Tibial nerve (tissue), 4 donors: Measurements from ENCODE around the gene NFIA. TPM values are rescaled to one million over a fixed set of nuclear protein-coding genes. Genes with fewer than 3 reads are reported as not detected.
A peak's percentile ranks its signal among the peaks of the same experiment; 100 is the strongest.

Experiments
- DNase-seq, 2 donors: peaks; one replicate each; pipeline ENCODE4 v3.0.0-alpha.2; 2019; ENCODE audit warnings: low spot score in 2 of 2
- H3K27ac ChIP-seq, 4 donors: fragments of 200-600 bp; sonication (generic) in 3 of 4; one replicate each; pipeline ENCODE4 v1.5.1; 2017 to 2019; ENCODE audit warnings: mild to moderate bottlenecking in 1 of 4
- H3K27me3 ChIP-seq, 2 donors: fragments of 200-600 bp; sonication (generic) in 1 of 2; one replicate each; pipeline versions ENCODE4 v1.5.1 to v1.6.0; 2017 to 2019
- H3K36me3 ChIP-seq, 3 donors: fragments of 200-600 bp; sonication (generic); one replicate each; pipeline ENCODE4 v1.5.1; 2018 to 2019
- H3K4me1 ChIP-seq, 4 donors: fragments of 200-600 bp; sonication (generic) in 3 of 4; one replicate each; pipeline ENCODE4 v1.5.1; 2017 to 2019
- H3K4me3 ChIP-seq, 4 donors: fragments of 200-600 bp; sonication (generic) in 3 of 4; one replicate each; pipeline ENCODE4 v1.5.1; 2017 to 2019; ENCODE audit warnings: mild to moderate bottlenecking in 1 of 4, moderate library complexity in 1 of 4
- H3K9me3 ChIP-seq, 4 donors: fragments of 200-600 bp; sonication (generic) in 3 of 4; one replicate each; pipeline ENCODE4 v1.5.1; 2017 to 2019
- CTCF ChIP-seq, 5 experiments: fragments of 200-600 bp in 3 of 5; fragments of 450-650 bp in 2 of 5; sonication (generic) in 3 of 5; IDR thresholded peaks; one replicate each; pipeline ENCODE4 v1.5.1; 2016 to 2019; ENCODE audit warnings: antibody characterized with exemption in 5 of 5, mild to moderate bottlenecking in 3 of 5, moderate library complexity in 2 of 5
- EP300 ChIP-seq, 2 donors: sonication (generic); formaldehyde crosslinking; IDR thresholded peaks; one replicate each; pipeline ENCODE4 v1.6.1; 2017; ENCODE audit warnings: antibody characterized with exemption in 2 of 2, mild to moderate bottlenecking in 1 of 2
- POLR2A ChIP-seq, 2 donors: fragments of 450-650 bp; IDR thresholded peaks; one replicate each; pipeline ENCODE4 v1.6.1; 2017; ENCODE audit warnings: antibody characterized with exemption in 2 of 2, mild to moderate bottlenecking in 2 of 2, moderate library complexity in 2 of 2
- WGBS, 2 donors: methylation state at CpG; one replicate each; pipeline ENCODE4 v1.1.5; 2018; 5-methylcytosine and 5-hydroxymethylcytosine counted together
- total RNA-seq, 4 donors: library from RNA; depleted of rRNA; stranded (reverse); fragments of >200 nt; gene quantifications; one replicate each; pipeline ENCODE4 v1.1.0, GENCODE V29; 2016

The NFIA gene
- total RNA-seq, 4 donors from 2014 or later, result 71.2 to 81.4 (median 75.7) TPM

GRCh38 chr1:61290525-61290924 is 208.2 kb downstream of the NFIA start:
- no peak for DNase-seq
- no peaks in the 10 kb centered on the region for H3K36me3 ChIP-seq
- 52 to 62% methylated on average over 3 of the region's 3 CpGs for WGBS, 2 donors
- H3K4me1 ChIP-seq, result peaks cover 0 to 58% (median 4%) of the 10 kb centered on the region in 4 donors
- no peaks in the 10 kb centered on the region for H3K27me3 ChIP-seq
- no peak overlapping the region for H3K4me3 ChIP-seq
- H3K9me3 ChIP-seq, result no peaks in the 10 kb centered on the region
- H3K27ac ChIP-seq, result no peak overlapping the region
- TF ChIP-seq POLR2A (IDR thresholded peaks at IDR 0.05) (no peak), CTCF (IDR thresholded peaks at IDR 0.05) (no peak)

- WGBS, 2 donors, result 41 to 63% methylated on average over 2 of the region's 2 CpGs
- no peaks in the 10 kb centered on the region for H3K36me3 ChIP-seq
- peaks cover 0 to 39% (median 0%) of the 10 kb centered on the region in 4 donors for H3K4me1 ChIP-seq
- H3K9me3 ChIP-seq, result no peaks in the 10 kb centered on the region
- H3K27me3 ChIP-seq, result no peaks in the 10 kb centered on the region
- peak overlapping the region in 1 of 4 donors; percentile 5 for H3K27ac ChIP-seq
- no peak for DNase-seq
- TF ChIP-seq POLR2A (IDR thresholded peaks at IDR 0.05), result no peak
- no peak for TF ChIP-seq EP300 (IDR thresholded peaks at IDR 0.05)
- TF ChIP-seq CTCF (IDR thresholded peaks at IDR 0.05), result no peak
- H3K4me3 ChIP-seq, result no peak overlapping the region
These were observed 210.8 kb downstream of the NFIA start for GRCh38 chr1:61293197-61293596.

GRCh38 chr1:61293986-61294504 is 211.7 kb downstream of the NFIA start:
- H3K9me3 ChIP-seq, result no peaks in the 10 kb centered on the region
- peaks cover 0 to 36% (median 4%) of the 10 kb centered on the region in 4 donors for H3K4me1 ChIP-seq
- whole genome bisulfite sequencing, 2 donors, result 65 to 67% methylated on average over 2 of the region's 2 CpGs
- H3K27ac ChIP-seq, result no peak overlapping the region
- H3K4me3 ChIP-seq, result no peak overlapping the region
- no peaks in the 10 kb centered on the region for H3K27me3 ChIP-seq
- TF ChIP-seq POLR2A (IDR thresholded peaks at IDR 0.05), result no peak
- H3K36me3 ChIP-seq, result no peaks in the 10 kb centered on the region
- DNase-seq, result no peak

- Histone ChIP-seq H3K27ac (no peak overlapping the region), H3K4me1 (peaks cover 0 to 45% (median 11%) of the 10 kb centered on the region in 4 donors), H3K4me3 (no peak overlapping the region), H3K36me3 (no peaks in the 10 kb centered on the region), H3K27me3 (no peaks in the 10 kb centered on the region), H3K9me3 (no peaks in the 10 kb centered on the region)
- no peak for TF ChIP-seq CTCF (IDR thresholded peaks at IDR 0.05)
- no peak for TF ChIP-seq POLR2A (IDR thresholded peaks at IDR 0.05)
- TF ChIP-seq EP300 (IDR thresholded peaks at IDR 0.05), result no peak
- DNase-seq, result no peak
- 92 to 96% methylated on average over 5 of the region's 5 CpGs for WGBS, 2 donors
These were observed 212.6 kb downstream of the NFIA start for GRCh38 chr1:61294930-61295329.

GRCh38 chr1:61295818-61296537 is 213.6 kb downstream of the NFIA start:
- H3K4me1 ChIP-seq, result peaks cover 0 to 52% (median 12%) of the 10 kb centered on the region in 4 donors
- TF ChIP-seq EP300 (IDR thresholded peaks at IDR 0.05), result no peak
- no peak for TF ChIP-seq CTCF (IDR thresholded peaks at IDR 0.05)
- no peak for TF ChIP-seq POLR2A (IDR thresholded peaks at IDR 0.05)
- no peaks in the 10 kb centered on the region for H3K36me3 ChIP-seq
- no peaks in the 10 kb centered on the region for H3K27me3 ChIP-seq
- DNase-seq, result no peak
- 47 to 58% methylated on average over 2 of the region's 2 CpGs for WGBS, 2 donors
- no peak overlapping the region for H3K27ac ChIP-seq
- no peak overlapping the region for H3K4me3 ChIP-seq
- H3K9me3 ChIP-seq, result no peaks in the 10 kb centered on the region
